A549 (cell line): ENCODE results near the gene CPPED1. TPM values are rescaled to one million over a fixed set of nuclear protein-coding genes. Genes with fewer than 3 reads are reported as not detected.

ENCODE experiments used
- ATAC-seq, 2 experiments: fragments of 200-7000 bp in 1 of 2; fragments of >200 bp in 1 of 2; cut with Nextera tagmentation in 1 of 2; cut with Tn5 transposase in 1 of 2; 3 replicates each; pipeline versions ENCODE4 v1.8.0 to v1.9.1; 2018 to 2020; ENCODE audit warnings: mild to moderate bottlenecking in 1 of 2, moderate library complexity in 1 of 2
- CTCF ChIA-PET: fragments of 300-600 bp; sonication (Branson Sonifier 250); formaldehyde crosslinking; extraction: SDS; loops from one replicate; lab custom pipeline; 2021; ENCODE audit warnings: antibody characterized with exemption, inconsistent platforms; lab: Yijun Ruan, JAX
- POLR2A ChIA-PET: fragments of 350-600 bp; formaldehyde crosslinking; extraction: SDS; loops from one replicate; lab custom pipeline; 2021; ENCODE audit warnings: antibody characterized with exemption, inconsistent platforms; lab: Yijun Ruan, JAX
- DNase-seq, 2 experiments: peaks; one replicate each; pipeline versions ENCODE4 v3.0.0 to v3.0.0-alpha.2; 2011 to 2016; ENCODE audit warnings: low read depth in 1 of 2, low spot score in 1 of 2
- FAIRE-seq: peaks from 2 replicates; lab custom pipeline; 2011; peaks lifted over from hg19 to GRCh38; lab: Jason Lieb, UNC
- H3K27ac ChIP-seq, 2 experiments: fragments of >200 bp; sonication (Bioruptor Twin); formaldehyde crosslinking; 3 replicates each; pipeline ENCODE4 v1.5.1; 2016 to 2017
- H3K4me1 ChIP-seq: fragments of >200 bp; sonication (Bioruptor Twin); formaldehyde crosslinking; 3 replicates; pipeline ENCODE4 v1.6.1; 2016
- H3K4me2 ChIP-seq: fragments of >200 bp; sonication (Bioruptor Twin); formaldehyde crosslinking; 3 replicates; pipeline ENCODE4 v1.6.1; 2016
- H3K4me3 ChIP-seq: fragments of >200 bp; sonication (Bioruptor Twin); formaldehyde crosslinking; 3 replicates; pipeline ENCODE4 v1.5.1; 2016
- H3K9me3 ChIP-seq: fragments of >200 bp; sonication (Bioruptor Twin); formaldehyde crosslinking; 3 replicates; pipeline ENCODE4 v1.6.1; 2016
- CHD4 ChIP-seq: fragments of 200-600 bp; sonication (generic); IDR thresholded peaks from 2 replicates; pipeline ENCODE4 v1.6.1; 2016; ENCODE audit warnings: antibody characterized with exemption, mild to moderate bottlenecking, borderline replicate concordance
- FOSB ChIP-seq: fragments of 250-450 bp; sonication (Bioruptor Pico); IDR thresholded peaks from 2 replicates; pipeline ENCODE4 v1.5.0; 2020; ENCODE audit warnings: mild to moderate bottlenecking, moderate library complexity
- FOXS1 ChIP-seq: fragments of 250-450 bp; sonication (Bioruptor Pico); IDR thresholded peaks from 2 replicates; pipeline ENCODE4 v1.5.0; 2020; ENCODE audit warnings: mild to moderate bottlenecking, moderate library complexity
- GATA3 ChIP-seq: IDR thresholded peaks from 2 replicates; pipeline ENCODE4 v1.6.1; 2012; ENCODE audit warnings: borderline replicate concordance
- HDAC2 ChIP-seq: fragments of 200-600 bp; sonication (generic); IDR thresholded peaks from 2 replicates; pipeline ENCODE4 v1.6.1; 2016
- HOXA7 ChIP-seq: fragments of 250-450 bp; sonication (Bioruptor Pico); IDR thresholded peaks from 2 replicates; pipeline ENCODE4 v1.5.0; 2020; ENCODE audit warnings: mild to moderate bottlenecking, moderate library complexity
- JUN ChIP-seq, 2 experiments: fragments of >200 bp; sonication (Bioruptor Twin); formaldehyde crosslinking; IDR thresholded peaks; 2 replicates in 1 of 2; 3 replicates in 1 of 2; pipeline ENCODE4 v1.6.1; 2016 to 2017
- KDM1A ChIP-seq: fragments of 200-600 bp; sonication (generic); IDR thresholded peaks from 2 replicates; pipeline ENCODE4 v1.6.1; 2016; ENCODE audit warnings: low read depth, mild to moderate bottlenecking
- MAZ ChIP-seq: fragments of 150-350 bp; IDR thresholded peaks from 2 replicates; pipeline ENCODE4 v1.6.1; 2014; ENCODE audit warnings: antibody characterized with exemption, low read depth, low read length, borderline replicate concordance
- NFE2L2 ChIP-seq: fragments of 150-350 bp; conservative IDR thresholded peaks from 2 replicates; pipeline ENCODE4 v1.6.1; 2014; ENCODE audit warnings: low read length
- POLR2AphosphoS2 ChIP-seq: conservative IDR thresholded peaks from 2 replicates; pipeline ENCODE4 v1.6.1; 2012; ENCODE audit warnings: low read length, improper control_type of control experiment, inconsistent platforms
- RCOR1 ChIP-seq: fragments of 150-350 bp; IDR thresholded peaks from 2 replicates; pipeline ENCODE4 v1.6.1; 2014; ENCODE audit warnings: antibody characterized with exemption, low read length, low read depth
- RFX5 ChIP-seq: fragments of 450-650 bp; IDR thresholded peaks from 2 replicates; pipeline ENCODE4 v1.7.1; 2014; ENCODE audit warnings: antibody characterized with exemption, mild to moderate bottlenecking, moderate library complexity
- SREBF2 ChIP-seq: fragments of 450-650 bp; IDR thresholded peaks from 2 replicates; pipeline ENCODE4 v1.6.1; 2014; ENCODE audit warnings: mild to moderate bottlenecking, moderate library complexity
- TFCP2L1 ChIP-seq: fragments of 250-450 bp; sonication (Bioruptor Pico); IDR thresholded peaks from 2 replicates; pipeline ENCODE4 v1.5.0; 2021; ENCODE audit warnings: mild to moderate bottlenecking
- TP53 ChIP-seq: fragments of 250-450 bp; sonication (Bioruptor Pico); IDR thresholded peaks from 2 replicates; pipeline ENCODE4 v1.5.0; 2021; ENCODE audit warnings: mild to moderate bottlenecking, moderate library complexity
- ZNF302 ChIP-seq: fragments of 250-450 bp; sonication (Bioruptor Pico); IDR thresholded peaks from 2 replicates; pipeline ENCODE4 v1.9.0; 2021; ENCODE audit warnings: inconsistent platforms, mild to moderate bottlenecking, moderate library complexity
- ZSCAN20 ChIP-seq: fragments of 250-450 bp; sonication (Bioruptor Pico); IDR thresholded peaks from 2 replicates; pipeline ENCODE4 v1.8.0; 2022; ENCODE audit warnings: mild to moderate bottlenecking, moderate library complexity
- whole genome bisulfite sequencing: methylation state at CpG from one replicate; pipeline ENCODE4 v1.1.6; 2017; ENCODE audit errors: missing lambda C conversion rate; 5-methylcytosine and 5-hydroxymethylcytosine counted together
- polyA plus RNA-seq, 4 experiments: library from polyadenylated mRNA; depleted of rRNA in 3 of 4; stranded (reverse); fragments of >200 nt; fragmentation: RNase III in 1 of 4; extraction: RNeasy Plus Mini Kit Qiagen cat#74134 plus additional on column Dnase treatment in 1 of 4; gene quantifications; 2 replicates in 3 of 4; 3 replicates in 1 of 4; pipeline ENCODE4 v1.2.3, GENCODE V29; 2011 to 2017
- TF ChIP-seq, protein P1 (sequence below): IDR thresholded peaks from 2 replicates; pipeline ENCODE4 v1.6.1; 2012; ENCODE audit warnings: low read depth, borderline replicate concordance
- TF ChIP-seq, protein P2 (sequence below): fragments of 200-600 bp; sonication (generic); IDR thresholded peaks from 2 replicates; pipeline ENCODE4 v1.6.1; 2016; ENCODE audit warnings: antibody characterized with exemption, mild to moderate bottlenecking, moderate library complexity
- TF ChIP-seq, protein P3 (sequence below): fragments of >200 bp; sonication (Bioruptor Twin); formaldehyde crosslinking; IDR thresholded peaks from 2 replicates; pipeline ENCODE4 v1.6.1; 2016
- TF ChIP-seq, protein P4 (sequence below): fragments of 450-650 bp; IDR thresholded peaks from 2 replicates; pipeline ENCODE4 v1.6.1; 2014; ENCODE audit warnings: antibody characterized with exemption

Gene CPPED1
- polyA plus RNA-seq, 2 of the 4 experiments (the other 2 are of a cell fraction) = 16.1 to 30.5 TPM

DNA sequence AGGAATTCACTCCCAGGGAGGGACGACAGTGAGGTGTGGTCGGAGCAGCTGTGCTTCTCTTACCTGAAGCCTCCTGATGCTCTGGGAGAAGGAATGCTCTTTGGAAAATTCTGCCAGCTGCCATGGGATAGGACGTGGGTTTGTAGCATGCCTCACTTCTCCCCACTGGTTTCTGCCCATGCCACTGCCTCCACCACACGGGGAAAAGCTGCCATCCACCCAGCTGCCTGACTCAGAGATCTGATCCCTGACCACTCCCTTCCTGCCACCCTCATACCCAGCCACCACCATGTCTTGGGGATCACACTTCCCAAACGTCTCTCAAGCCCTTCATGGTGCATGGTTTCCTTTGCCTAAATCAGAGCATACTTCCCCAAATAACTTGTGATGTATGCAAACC is 80.0 kb downstream of the CPPED1 start:
- TF ChIP-seq HOXA7 (no peak), CHD4 (no peak), RCOR1 (no peak)
- Histone ChIP-seq H3K4me1 (no peaks in the 10 kb centered on the region), H3K4me2 (no peak overlapping the region), H3K4me3 (no peak overlapping the region), H3K9me3 (no peaks in the 10 kb centered on the region), H3K27ac (no peak overlapping the region)
- POLR2A ChIA-PET = no interaction called here
- FAIRE-seq (no peak), DNase-seq (no peak), ATAC-seq (no peak)
- CTCF ChIA-PET = no interaction called here
- WGBS = 85% methylated on average over 5 of the region's 5 CpGs

DNA sequence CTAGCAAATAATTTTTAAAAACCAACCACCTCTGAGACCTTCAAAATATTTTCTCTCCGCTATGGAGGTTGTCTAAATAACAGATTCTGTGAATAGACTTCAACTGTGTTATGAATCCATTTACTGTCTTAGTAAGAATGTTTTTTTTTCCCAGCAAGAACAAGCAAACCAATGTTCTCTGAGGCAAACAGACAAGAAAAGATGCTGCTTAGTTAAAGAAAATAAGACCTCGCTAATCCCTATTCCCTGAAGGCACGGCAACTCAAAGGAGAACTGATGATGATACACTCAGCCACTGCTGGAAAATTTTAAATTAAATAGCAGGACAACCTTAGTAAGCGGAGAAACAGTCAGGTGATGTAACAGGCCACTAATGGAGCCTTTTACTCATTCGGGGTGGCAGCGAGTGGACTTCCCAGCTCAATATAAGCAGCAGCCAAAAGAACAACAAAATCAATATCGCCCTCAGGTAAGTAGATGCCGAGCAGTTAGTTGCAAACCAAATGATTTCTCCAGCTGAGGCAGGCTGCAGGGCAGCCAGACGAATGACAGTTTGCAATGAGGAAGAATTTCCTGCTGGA is 81.8 kb downstream of the CPPED1 start:
- no peak for FAIRE-seq
- CTCF ChIA-PET = interaction anchor here (0.6 to 1.2 kb wide), 2 partner anchors 10 to 643 kb away, joined by 3 to 5 read pairs; no protein-coding TSS in a partner anchor
- ATAC-seq = no peak

DNA sequence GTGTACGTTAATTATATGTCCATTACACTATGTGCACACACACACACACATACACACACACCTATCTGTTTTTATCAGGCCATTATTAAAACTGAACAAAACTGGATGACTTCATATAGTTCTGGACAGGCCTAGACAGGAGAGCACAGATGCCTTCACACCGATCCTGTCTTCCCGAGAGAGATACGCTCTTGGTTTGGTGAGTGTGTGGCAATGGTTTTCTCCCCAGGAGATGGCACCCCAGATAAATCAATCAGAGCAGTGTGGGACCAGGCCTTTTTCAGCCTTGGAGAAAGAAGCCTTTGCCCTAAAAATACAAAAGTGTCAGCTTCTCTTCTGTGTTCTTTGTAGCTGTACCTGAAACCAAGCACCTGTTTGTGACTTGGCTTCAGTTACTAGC is 83.7 kb downstream of the CPPED1 start:
- Histone ChIP-seq H3K4me2 (no peak overlapping the region), H3K4me1 (no peaks in the 10 kb centered on the region), H3K4me3 (no peak overlapping the region), H3K9me3 (no peaks in the 10 kb centered on the region), H3K27ac (no peak overlapping the region)
- ATAC-seq = no peak
- no peak for DNase-seq
- POLR2A ChIA-PET = no interaction called here
- WGBS = 91% methylated on average over 4 of the region's 4 CpGs
- CTCF ChIA-PET = interaction anchor here (1.1 kb wide), 1 partner anchor 34 kb away, joined by 4 read pairs; no protein-coding TSS in a partner anchor
- TF ChIP-seq SREBF2 (no peak), TP53 (CRISPR knock-in tag) (no peak), RFX5 (no peak), POLR2AphosphoS2 (no peak)
- no peak for FAIRE-seq

More for the DNA sequence above, 81.8 kb downstream of the CPPED1 start:
- H3K9me3 ChIP-seq = no peaks in the 10 kb centered on the region
- TF ChIP-seq TFCP2L1 (no peak), KDM1A (no peak), JUN (IDR thresholded peaks at IDR 0.05) (no peak), ZNF302 (no peak), FOSB (CRISPR knock-in tag) (no peak), NFE2L2 (no peak)
- TF ChIP-seq, protein P1, sequence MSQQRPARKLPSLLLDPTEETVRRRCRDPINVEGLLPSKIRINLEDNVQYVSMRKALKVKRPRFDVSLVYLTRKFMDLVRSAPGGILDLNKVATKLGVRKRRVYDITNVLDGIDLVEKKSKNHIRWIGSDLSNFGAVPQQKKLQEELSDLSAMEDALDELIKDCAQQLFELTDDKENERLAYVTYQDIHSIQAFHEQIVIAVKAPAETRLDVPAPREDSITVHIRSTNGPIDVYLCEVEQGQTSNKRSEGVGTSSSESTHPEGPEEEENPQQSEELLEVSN = no peak
- TF ChIP-seq, protein P2, sequence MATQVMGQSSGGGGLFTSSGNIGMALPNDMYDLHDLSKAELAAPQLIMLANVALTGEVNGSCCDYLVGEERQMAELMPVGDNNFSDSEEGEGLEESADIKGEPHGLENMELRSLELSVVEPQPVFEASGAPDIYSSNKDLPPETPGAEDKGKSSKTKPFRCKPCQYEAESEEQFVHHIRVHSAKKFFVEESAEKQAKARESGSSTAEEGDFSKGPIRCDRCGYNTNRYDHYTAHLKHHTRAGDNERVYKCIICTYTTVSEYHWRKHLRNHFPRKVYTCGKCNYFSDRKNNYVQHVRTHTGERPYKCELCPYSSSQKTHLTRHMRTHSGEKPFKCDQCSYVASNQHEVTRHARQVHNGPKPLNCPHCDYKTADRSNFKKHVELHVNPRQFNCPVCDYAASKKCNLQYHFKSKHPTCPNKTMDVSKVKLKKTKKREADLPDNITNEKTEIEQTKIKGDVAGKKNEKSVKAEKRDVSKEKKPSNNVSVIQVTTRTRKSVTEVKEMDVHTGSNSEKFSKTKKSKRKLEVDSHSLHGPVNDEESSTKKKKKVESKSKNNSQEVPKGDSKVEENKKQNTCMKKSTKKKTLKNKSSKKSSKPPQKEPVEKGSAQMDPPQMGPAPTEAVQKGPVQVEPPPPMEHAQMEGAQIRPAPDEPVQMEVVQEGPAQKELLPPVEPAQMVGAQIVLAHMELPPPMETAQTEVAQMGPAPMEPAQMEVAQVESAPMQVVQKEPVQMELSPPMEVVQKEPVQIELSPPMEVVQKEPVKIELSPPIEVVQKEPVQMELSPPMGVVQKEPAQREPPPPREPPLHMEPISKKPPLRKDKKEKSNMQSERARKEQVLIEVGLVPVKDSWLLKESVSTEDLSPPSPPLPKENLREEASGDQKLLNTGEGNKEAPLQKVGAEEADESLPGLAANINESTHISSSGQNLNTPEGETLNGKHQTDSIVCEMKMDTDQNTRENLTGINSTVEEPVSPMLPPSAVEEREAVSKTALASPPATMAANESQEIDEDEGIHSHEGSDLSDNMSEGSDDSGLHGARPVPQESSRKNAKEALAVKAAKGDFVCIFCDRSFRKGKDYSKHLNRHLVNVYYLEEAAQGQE = no peak
- H3K27ac ChIP-seq = no peak overlapping the region
- H3K4me2 ChIP-seq = no peak overlapping the region
- DNase-seq = no peak
- POLR2A ChIA-PET = no interaction called here
- H3K4me3 ChIP-seq = no peak overlapping the region
- WGBS = 88% methylated on average over 9 of the region's 9 CpGs
- H3K4me1 ChIP-seq = no peaks in the 10 kb centered on the region

DNA sequence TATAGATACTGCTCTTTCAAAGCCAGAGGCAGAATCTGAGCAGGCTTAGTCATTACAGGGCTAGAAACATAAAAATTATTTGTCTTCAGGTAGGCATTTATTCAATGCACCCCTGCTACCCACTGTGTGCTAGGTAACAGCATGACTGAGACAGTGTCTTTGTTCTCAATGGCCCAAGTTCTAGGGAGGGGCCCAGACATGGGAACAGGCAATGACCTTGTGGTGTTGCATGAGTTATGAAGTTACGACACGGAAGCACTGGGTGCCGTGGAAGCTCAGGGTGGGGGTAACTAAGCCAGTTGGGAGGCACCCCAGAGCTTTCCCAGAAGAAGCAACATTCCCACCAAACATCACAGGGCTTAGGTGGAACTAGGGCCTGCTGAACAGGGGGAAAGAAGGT is 87.0 kb downstream of the CPPED1 start:
- no peak overlapping the region for H3K4me2 ChIP-seq
- DNase-seq = no peak
- no peak for ATAC-seq
- 70% methylated on average over 3 of the region's 3 CpGs for WGBS
- H3K27ac ChIP-seq = no peak overlapping the region
- no peak for FAIRE-seq
- ChIA-PET CTCF (no interaction called here), POLR2A (no interaction called here)
- no peaks in the 10 kb centered on the region for H3K4me1 ChIP-seq
- H3K9me3 ChIP-seq = no peaks in the 10 kb centered on the region
- no peak overlapping the region for H3K4me3 ChIP-seq
- TF ChIP-seq NFE2L2 (no peak), GATA3 (no peak), HDAC2 (no peak), MAZ (no peak), ZSCAN20 (CRISPR knock-in tag) (no peak), FOXS1 (CRISPR knock-in tag) (no peak)
- TF ChIP-seq, protein P3, sequence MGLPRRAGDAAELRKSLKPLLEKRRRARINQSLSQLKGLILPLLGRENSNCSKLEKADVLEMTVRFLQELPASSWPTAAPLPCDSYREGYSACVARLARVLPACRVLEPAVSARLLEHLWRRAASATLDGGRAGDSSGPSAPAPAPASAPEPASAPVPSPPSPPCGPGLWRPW = no peak
- TF ChIP-seq, protein P4, sequence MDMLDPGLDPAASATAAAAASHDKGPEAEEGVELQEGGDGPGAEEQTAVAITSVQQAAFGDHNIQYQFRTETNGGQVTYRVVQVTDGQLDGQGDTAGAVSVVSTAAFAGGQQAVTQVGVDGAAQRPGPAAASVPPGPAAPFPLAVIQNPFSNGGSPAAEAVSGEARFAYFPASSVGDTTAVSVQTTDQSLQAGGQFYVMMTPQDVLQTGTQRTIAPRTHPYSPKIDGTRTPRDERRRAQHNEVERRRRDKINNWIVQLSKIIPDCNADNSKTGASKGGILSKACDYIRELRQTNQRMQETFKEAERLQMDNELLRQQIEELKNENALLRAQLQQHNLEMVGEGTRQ = no peak
